B cell (primary cell): ENCODE measurements around the gene PRRT2. TPM values are rescaled to one million over a fixed set of nuclear protein-coding genes. Genes with fewer than 3 reads are reported as not detected.

ENCODE experiments used
- ATAC-seq: fragments of 200-7000 bp; cut with Tn5 transposase; one replicate; pipeline ENCODE4 v1.10.0; 2021; ENCODE audit warnings: low read depth, mild to moderate bottlenecking, moderate number of reproducible peaks, moderate library complexity
- CTCF ChIA-PET: fragments of 350-600 bp; sonication (Branson Sonifier 250); formaldehyde crosslinking; loops from one replicate; lab custom pipeline; 2021; ENCODE audit warnings: antibody characterized with exemption, inconsistent platforms; lab: Charles Lee
- POLR2A ChIA-PET: fragments of 350-600 bp; sonication (Branson Sonifier 250); formaldehyde crosslinking; loops from one replicate; lab custom pipeline; 2021; ENCODE audit warnings: antibody characterized with exemption; lab: Charles Lee
- DNase-seq: peaks from one replicate; pipeline ENCODE4 v3.0.0; 2013
- H2AFZ ChIP-seq: 2 replicates; pipeline ENCODE4 v1.6.1; 2012; ENCODE audit warnings: mild to moderate bottlenecking, low read depth, low read length; ENCODE audit not compliant: insufficient read depth, poor library complexity, severe bottlenecking
- H3K27ac ChIP-seq, 2 donors: 1 replicate in 1 of 2; 2 replicates in 1 of 2; pipeline ENCODE4 v1.5.1; 2012 to 2013; ENCODE audit warnings: low read length in 2 of 2, mild to moderate bottlenecking in 2 of 2, moderate library complexity in 1 of 2
- H3K27me3 ChIP-seq, 4 experiments: fragments of 200-600 bp in 1 of 4; sonication (generic) in 1 of 4; replicated peaks in 1 of 4; 1 replicate in 2 of 4; 2 replicates in 2 of 4; pipeline versions ENCODE4 v1.6.1 to v1.7.0; 2013 to 2016; ENCODE audit warnings: low read length in 3 of 4, mild to moderate bottlenecking in 2 of 4, mixed read lengths in 1 of 4, moderate library complexity in 1 of 4; ENCODE audit not compliant: insufficient read depth in 4 of 4, control insufficient read depth in 3 of 4; ENCODE audit errors: control extremely low read depth in 1 of 4
- H3K36me3 ChIP-seq, 2 experiments: replicated peaks in 1 of 2; 1 replicate in 1 of 2; 2 replicates in 1 of 2; pipeline versions ENCODE4 v1.6.1 to v1.7.1; 2013; ENCODE audit warnings: low read length in 1 of 2; ENCODE audit not compliant: insufficient read depth in 2 of 2, control insufficient read depth in 1 of 2; ENCODE audit errors: control extremely low read depth in 1 of 2, extremely low read depth in 1 of 2
- H3K4me1 ChIP-seq, 2 donors: fragments of 200-600 bp in 1 of 2; sonication (generic) in 1 of 2; 1 replicate in 1 of 2; 2 replicates in 1 of 2; pipeline versions ENCODE4 v1.5.1 to v1.6.1; 2013 to 2017; ENCODE audit warnings: low read length in 2 of 2; ENCODE audit not compliant: control insufficient read depth in 2 of 2, insufficient read depth in 2 of 2
- H3K4me2 ChIP-seq: replicated peaks from 2 replicates; pipeline ENCODE3; 2012; ENCODE audit warnings: mild to moderate bottlenecking, low read depth, low read length; ENCODE audit not compliant: poor library complexity, severe bottlenecking
- H3K4me3 ChIP-seq, 5 experiments: fragments of 200-600 bp in 1 of 5; sonication (generic) in 1 of 5; 1 replicate in 3 of 5; 2 replicates in 2 of 5; pipeline versions ENCODE4 v1.5.1 to v1.7.0; 2011 to 2016; ENCODE audit warnings: low read length in 4 of 5, mild to moderate bottlenecking in 4 of 5, low read depth in 2 of 5, control low read depth in 1 of 5, moderate library complexity in 1 of 5; ENCODE audit not compliant: insufficient read depth in 1 of 5; ENCODE audit errors: control extremely low read depth in 1 of 5, extremely low read depth in 1 of 5
- H3K79me2 ChIP-seq: fragments of 200-600 bp; sonication (generic); one replicate; pipeline ENCODE4 v1.6.0; 2016; ENCODE audit warnings: low read length; ENCODE audit not compliant: control insufficient read depth, insufficient read depth
- H3K9ac ChIP-seq: fragments of 200-600 bp; sonication (generic); 2 replicates; pipeline ENCODE4 v1.6.1; 2017; ENCODE audit warnings: mild to moderate bottlenecking, low read length, moderate library complexity
- H3K9me3 ChIP-seq, 3 donors: one replicate each; pipeline versions ENCODE4 v1.6.1 to v1.7.1; 2013; ENCODE audit warnings: low read length in 2 of 3; ENCODE audit not compliant: control insufficient read depth in 2 of 3, insufficient read depth in 1 of 3; ENCODE audit errors: control extremely low read depth in 1 of 3
- H4K20me1 ChIP-seq: 2 replicates; pipeline ENCODE4 v1.6.0; 2012; ENCODE audit warnings: mild to moderate bottlenecking, low read length; ENCODE audit not compliant: insufficient read depth, control insufficient read depth, poor library complexity, severe bottlenecking
- H3K27ac Mint-ChIP-seq: one replicate; pipeline ENCODE4 v1.8.0; 2021; ENCODE audit warnings: mixed read lengths
- H3K27me3 Mint-ChIP-seq: one replicate; pipeline ENCODE4 v1.8.0; 2021; ENCODE audit warnings: mixed read lengths
- H3K4me1 Mint-ChIP-seq: one replicate; pipeline ENCODE4 v1.8.0; 2021; ENCODE audit warnings: mixed read lengths
- H3K4me3 Mint-ChIP-seq: one replicate; pipeline ENCODE4 v1.8.0; 2021; ENCODE audit warnings: mixed read lengths
- H3K9me3 Mint-ChIP-seq: one replicate; pipeline ENCODE4 v1.8.0; 2022; ENCODE audit warnings: mixed read lengths; ENCODE audit not compliant: insufficient read depth
- CTCF ChIP-seq: fragments of 200-600 bp; IDR thresholded peaks from one replicate; pipeline ENCODE4 v1.8.0; 2022; ENCODE audit warnings: antibody characterized with exemption, mild to moderate bottlenecking
- EZH2 ChIP-seq: IDR thresholded peaks from 2 replicates; pipeline ENCODE4 v1.6.1; 2012; ENCODE audit warnings: borderline replicate concordance, low read depth, mild to moderate bottlenecking, moderate library complexity, low read length; ENCODE audit not compliant: insufficient read depth, poor library complexity, severe bottlenecking
- WGBS: methylation state at CpG from one replicate; pipeline ENCODE4 v1.1.5; 2013; ENCODE audit warnings: missing lambda C conversion rate; ENCODE audit not compliant: insufficient coverage; 5-methylcytosine and 5-hydroxymethylcytosine counted together
- intact Hi-C: fragments of 100-400 bp; cut with micrococcal nuclease; formaldehyde crosslinking; loops from one replicate; pipeline ENCODE4 v1.10.0; 2022
- polyA plus RNA-seq: library from polyadenylated mRNA; depleted of rRNA; stranded (reverse); fragments of >200 nt; gene quantifications from 2 replicates; pipeline ENCODE4 v1.2.3, GENCODE V29; 2012
- total RNA-seq, 2 donors: library from RNA; stranded (reverse); fragments of 120-200 nt in 1 of 2; gene quantifications; 1 replicate in 1 of 2; 2 replicates in 1 of 2; pipeline versions ENCODE4 v1.2.3 to v1.2.4, GENCODE V29; 2013 to 2022

Gene PRRT2
- total and polyA plus RNA-seq, 2 donors (not counting 1 experiment from before 2014, with no cell fraction given), result 0.79 to 3.1 TPM

- no peak overlapping the region for H3K9ac ChIP-seq
- H3K4me3 Mint-ChIP-seq, result no peak overlapping the region
- H2AFZ ChIP-seq, result no peak overlapping the region
- ATAC-seq (no peak), DNase-seq (no peak)
- H3K27ac ChIP-seq, result no peak overlapping the region
- no peak overlapping the region for H3K27ac Mint-ChIP-seq
- ChIA-PET POLR2A (interaction anchor here (0.8 kb wide), 1 partner anchor 20 kb away, joined by 3 read pairs; no protein-coding TSS in a partner anchor), CTCF (interaction anchor here (1.2 to 1.3 kb wide), 2 partner anchors 8 to 10 kb away, joined by 4 read pairs; no protein-coding TSS in a partner anchor)
- H3K4me1 Mint-ChIP-seq, result no peaks in the 10 kb centered on the region
- H3K9me3 ChIP-seq, result no peaks in the 10 kb centered on the region
- no peak for TF ChIP-seq CTCF
- no peak for TF ChIP-seq EZH2
- 96% methylated on average over 3 of the region's 6 CpGs for WGBS
- H3K9me3 Mint-ChIP-seq, result no peaks in the 10 kb centered on the region
- intact Hi-C loops, result no loop called here
- H3K27me3 Mint-ChIP-seq, result no peaks in the 10 kb centered on the region
- H3K4me2 ChIP-seq, result no peak overlapping the region
- no peaks in the 10 kb centered on the region for H3K79me2 ChIP-seq
- H4K20me1 ChIP-seq, result no peaks in the 10 kb centered on the region
- no peak overlapping the region for H3K4me3 ChIP-seq
- no peaks in the 10 kb centered on the region for H3K4me1 ChIP-seq
- H3K36me3 ChIP-seq, result peaks cover 4 to 55% of the 10 kb centered on the region in 2 experiments
- H3K27me3 ChIP-seq, result no peaks in the 10 kb centered on the region
Measured at GRCh38 chr16:29839822-29840221, 27.8 kb downstream of the PRRT2 start.

- ATAC-seq (no peak), DNase-seq (no peak)
- Mint-ChIP-seq H3K4me3 (no peak overlapping the region), H3K4me1 (no peaks in the 10 kb centered on the region), H3K9me3 (no peaks in the 10 kb centered on the region), H3K27me3 (no peaks in the 10 kb centered on the region), H3K27ac (no peak overlapping the region)
- Histone ChIP-seq H4K20me1 (no peaks in the 10 kb centered on the region), H3K4me1 (no peaks in the 10 kb centered on the region), H3K79me2 (no peaks in the 10 kb centered on the region), H2AFZ (no peak overlapping the region), H3K27ac (no peak overlapping the region), H3K9me3 (no peaks in the 10 kb centered on the region), H3K36me3 (peaks cover 1 to 55% of the 10 kb centered on the region in 2 experiments), H3K4me3 (no peak overlapping the region), H3K27me3 (no peaks in the 10 kb centered on the region), H3K9ac (no peak overlapping the region), H3K4me2 (no peak overlapping the region)
- ChIA-PET CTCF (interaction anchor here (1.2 kb wide), 1 partner anchor 10 kb away, joined by 4 read pairs; no protein-coding TSS in a partner anchor), POLR2A (interaction anchor here (0.8 kb wide), 1 partner anchor 20 kb away, joined by 3 read pairs; no protein-coding TSS in a partner anchor)
- TF ChIP-seq CTCF, result no peak
- TF ChIP-seq EZH2, result no peak
- intact Hi-C loops, result no loop called here
- WGBS, result 98% methylated on average over 9 of the region's 10 CpGs
Measured at GRCh38 chr16:29840240-29840639, 28.2 kb downstream of the PRRT2 start.
